LNCaP clone FGC (cell line): Measurements from ENCODE around the gene PCGF5.

Source experiments
- DNase-seq: peaks from one replicate; pipeline ENCODE4 v3.0.0-alpha.2; 2011; ENCODE audit warnings: low read depth
- H3K4me3 ChIP-seq: 2 replicates; pipeline ENCODE4 v1.5.1; 2011; ENCODE audit warnings: mild to moderate bottlenecking, low read depth, low read length, control low read depth
- CTCF ChIP-seq: IDR thresholded peaks from 2 replicates; pipeline ENCODE4 v1.5.1; 2012; ENCODE audit warnings: mild to moderate bottlenecking; ENCODE audit not compliant: control insufficient read depth, insufficient read depth; ENCODE audit errors: extremely low read depth

PCGF5 gene

GRCh38 chr10:91210014-91210413, 10.4 kb upstream of the PCGF5 start:
- H3K4me3 ChIP-seq = no peak overlapping the region
- TF ChIP-seq CTCF = no peak
- DNase-seq = no peak

GRCh38 chr10:91210435-91210834, 10.0 kb upstream of the PCGF5 start:
- DNase-seq = no peak
- no peak overlapping the region for H3K4me3 ChIP-seq
- TF ChIP-seq CTCF = no peak

- DNase-seq = no peak
- H3K4me3 ChIP-seq = no peak overlapping the region
- TF ChIP-seq CTCF = no peak
Observed at GRCh38 chr10:91211675-91212074, 8.8 kb upstream of the PCGF5 start.

- no peak overlapping the region for H3K4me3 ChIP-seq
- DNase-seq = no peak
- TF ChIP-seq CTCF = no peak
Observed at GRCh38 chr10:91214911-91215310, 5.6 kb upstream of the PCGF5 start.

GRCh38 chr10:91215384-91215783, 5.1 kb upstream of the PCGF5 start:
- no peak for TF ChIP-seq CTCF
- no peak for DNase-seq
- no peak overlapping the region for H3K4me3 ChIP-seq

GRCh38 chr10:91219371-91220193, 881 bp upstream of the PCGF5 start:
- DNase-seq = no peak
- peak overlapping the region; percentile 70 for H3K4me3 ChIP-seq
- no peak for TF ChIP-seq CTCF
